ENCODE measurements around the gene MYL5. TPM values are rescaled to one million over a fixed set of nuclear protein-coding genes. Genes with fewer than 3 reads are reported as not detected.

The MYL5 gene
- total RNA-seq, 2 experiments from 2014 or later = 13.7 to 16.4 TPM

GRCh38 chr4:654503-654845 lies 19.9 kb upstream of the MYL5 start:
- no peak for ATAC-seq
- Mint-ChIP-seq H3K27me3 (peaks cover 3% of the 10 kb centered on the region), H3K9me3 (ENCODE audit: low read depth) (no peaks in the 10 kb centered on the region), H3K36me3 (ENCODE audit: low read depth) (no peaks in the 10 kb centered on the region), H3K4me1 (no peaks in the 10 kb centered on the region), H3K4me3 (no peak overlapping the region), H3K27ac (no peak overlapping the region)
- ChIA-PET POLR2A (interaction anchor here (0.7 kb wide), 1 partner anchor 173 kb away, joined by 3 read pairs; no protein-coding TSS in a partner anchor), CTCF (interaction anchor here (0.7 kb wide), 1 partner anchor 120 kb away, joined by 3 read pairs; no protein-coding TSS in a partner anchor)
- no peak for DNase-seq
- intact Hi-C loops (cut with DNase I, micrococcal nuclease) = no loop called here

- no peaks in the 10 kb centered on the region for H3K4me1 Mint-ChIP-seq
- no peak overlapping the region for H3K27ac Mint-ChIP-seq
- CTCF ChIA-PET = interaction anchor here (0.7 kb wide), 1 partner anchor 121 kb away, joined by 3 read pairs; no protein-coding TSS in a partner anchor
- intact Hi-C loops (cut with DNase I, micrococcal nuclease) = no loop called here
- no peaks in the 10 kb centered on the region for H3K9me3 Mint-ChIP-seq (ENCODE audit: low read depth)
- ATAC-seq = no peak
- H3K36me3 Mint-ChIP-seq (ENCODE audit: low read depth) = peaks cover 2% of the 10 kb centered on the region
- DNase-seq = no peak
- H3K27me3 Mint-ChIP-seq = peaks cover 3% of the 10 kb centered on the region
- POLR2A ChIA-PET = no interaction called here
- H3K4me3 Mint-ChIP-seq = no peak overlapping the region
These were observed 19.4 kb upstream of the MYL5 start for GRCh38 chr4:654871-655463.

- H3K4me3 Mint-ChIP-seq = no peak overlapping the region
- no peak overlapping the region for H3K27ac Mint-ChIP-seq
- no peaks in the 10 kb centered on the region for H3K4me1 Mint-ChIP-seq
- CTCF ChIA-PET = no interaction called here
- H3K36me3 Mint-ChIP-seq (ENCODE audit: low read depth) = peaks cover 5% of the 10 kb centered on the region
- POLR2A ChIA-PET = no interaction called here
- H3K27me3 Mint-ChIP-seq = peaks cover 2% of the 10 kb centered on the region
- ATAC-seq (no peak), DNase-seq (no peak)
- no peaks in the 10 kb centered on the region for H3K9me3 Mint-ChIP-seq (ENCODE audit: low read depth)
- intact Hi-C loops (cut with DNase I, micrococcal nuclease) = no loop called here
These were observed 18.7 kb upstream of the MYL5 start for GRCh38 chr4:655464-656151.

GRCh38 chr4:656436-657337 lies 17.7 kb upstream of the MYL5 start:
- Mint-ChIP-seq H3K27ac (no peak overlapping the region), H3K27me3 (no peaks in the 10 kb centered on the region), H3K9me3 (ENCODE audit: low read depth) (no peaks in the 10 kb centered on the region), H3K4me1 (no peaks in the 10 kb centered on the region), H3K4me3 (no peak overlapping the region), H3K36me3 (ENCODE audit: low read depth) (peaks cover 5% of the 10 kb centered on the region)
- DNase-seq = no peak
- intact Hi-C loops (cut with DNase I, micrococcal nuclease) = no loop called here
- POLR2A ChIA-PET = no interaction called here
- CTCF ChIA-PET = no interaction called here
- no peak for ATAC-seq

- Mint-ChIP-seq H3K4me1 (no peaks in the 10 kb centered on the region), H3K4me3 (no peak overlapping the region), H3K9me3 (ENCODE audit: low read depth) (no peaks in the 10 kb centered on the region), H3K27me3 (no peaks in the 10 kb centered on the region), H3K36me3 (ENCODE audit: low read depth) (peaks cover 5% of the 10 kb centered on the region), H3K27ac (no peak overlapping the region)
- DNase-seq (no peak), ATAC-seq (no peak)
- ChIA-PET POLR2A (no interaction called here), CTCF (no interaction called here)
- intact Hi-C loops (cut with DNase I, micrococcal nuclease) = no loop called here
These were observed 17.0 kb upstream of the MYL5 start for GRCh38 chr4:657338-657833.

- Mint-ChIP-seq H3K36me3 (ENCODE audit: low read depth) (peaks cover 5% of the 10 kb centered on the region), H3K4me1 (peaks cover under 1% of the 10 kb centered on the region), H3K27ac (no peak overlapping the region), H3K27me3 (no peaks in the 10 kb centered on the region), H3K4me3 (no peak overlapping the region), H3K9me3 (ENCODE audit: low read depth) (no peaks in the 10 kb centered on the region)
- intact Hi-C loops (cut with DNase I, micrococcal nuclease) = no loop called here
- no peak for DNase-seq
- ChIA-PET CTCF (no interaction called here), POLR2A (no interaction called here)
- no peak for ATAC-seq
These were observed 16.3 kb upstream of the MYL5 start for GRCh38 chr4:657834-658667.

- no peaks in the 10 kb centered on the region for H3K9me3 Mint-ChIP-seq (ENCODE audit: low read depth)
- ChIA-PET POLR2A (no interaction called here), CTCF (no interaction called here)
- H3K4me3 Mint-ChIP-seq = no peak overlapping the region
- H3K36me3 Mint-ChIP-seq (ENCODE audit: low read depth) = peaks cover 6% of the 10 kb centered on the region
- no peak for ATAC-seq
- intact Hi-C loops (cut with DNase I, micrococcal nuclease) = no loop called here
- H3K4me1 Mint-ChIP-seq = peaks cover 3% of the 10 kb centered on the region
- no peak overlapping the region for H3K27ac Mint-ChIP-seq
- no peak for DNase-seq
- H3K27me3 Mint-ChIP-seq = no peaks in the 10 kb centered on the region
These were observed 15.4 kb upstream of the MYL5 start for GRCh38 chr4:658681-659667.

- ATAC-seq (no peak), DNase-seq (no peak)
- H3K4me1 Mint-ChIP-seq = peaks cover 8% of the 10 kb centered on the region
- H3K36me3 Mint-ChIP-seq (ENCODE audit: low read depth) = peaks cover 8% of the 10 kb centered on the region
- peak overlapping the region; percentile 2 for H3K27ac Mint-ChIP-seq
- intact Hi-C loops (cut with DNase I, micrococcal nuclease) = no loop called here
- H3K27me3 Mint-ChIP-seq = no peaks in the 10 kb centered on the region
- ChIA-PET CTCF (no interaction called here), POLR2A (no interaction called here)
- H3K4me3 Mint-ChIP-seq = no peak overlapping the region
- no peaks in the 10 kb centered on the region for H3K9me3 Mint-ChIP-seq (ENCODE audit: low read depth)
These were observed 14.5 kb upstream of the MYL5 start for GRCh38 chr4:659851-660250.

- Mint-ChIP-seq H3K27ac (no peak overlapping the region), H3K36me3 (ENCODE audit: low read depth) (peaks cover 8% of the 10 kb centered on the region), H3K4me1 (peaks cover 11% of the 10 kb centered on the region), H3K27me3 (no peaks in the 10 kb centered on the region), H3K4me3 (no peak overlapping the region), H3K9me3 (ENCODE audit: low read depth) (no peaks in the 10 kb centered on the region)
- CTCF ChIA-PET = no interaction called here
- POLR2A ChIA-PET = no interaction called here
- no peak for ATAC-seq
- intact Hi-C loops (cut with DNase I, micrococcal nuclease) = no loop called here
- no peak for DNase-seq
These were observed 13.9 kb upstream of the MYL5 start for GRCh38 chr4:660401-660800.

- Mint-ChIP-seq H3K4me1 (peaks cover 14% of the 10 kb centered on the region), H3K27me3 (no peaks in the 10 kb centered on the region), H3K9me3 (ENCODE audit: low read depth) (no peaks in the 10 kb centered on the region), H3K36me3 (ENCODE audit: low read depth) (peaks cover 8% of the 10 kb centered on the region), H3K27ac (no peak overlapping the region), H3K4me3 (no peak overlapping the region)
- POLR2A ChIA-PET = no interaction called here
- intact Hi-C loops (cut with DNase I, micrococcal nuclease) = no loop called here
- CTCF ChIA-PET = no interaction called here
- DNase-seq (no peak), ATAC-seq (no peak)
These were observed 13.1 kb upstream of the MYL5 start for GRCh38 chr4:661231-661630.
